H1 (cell line): Measurements from ENCODE around the gene TUBD1. TPM values are rescaled to one million over a fixed set of nuclear protein-coding genes. Genes with fewer than 3 reads are reported as not detected.

ENCODE experiments used
- CTCF ChIA-PET: fragments of 300-600 bp; sonication (Branson Sonifier 250); formaldehyde crosslinking; loops from one replicate; lab custom pipeline; 2021; ENCODE audit not compliant: partially characterized antibody; lab: Charles Lee
- POLR2A ChIA-PET: fragments of 300-600 bp; sonication (Branson Sonifier 250); formaldehyde crosslinking; loops from one replicate; lab custom pipeline; 2021; ENCODE audit warnings: inconsistent platforms; ENCODE audit not compliant: partially characterized antibody; lab: Charles Lee
- DNase-seq, 2 experiments: peaks; one replicate each; pipeline versions ENCODE4 v3.0.0 to v3.0.0-alpha.2; 2010 to 2022; ENCODE audit warnings: low spot score in 2 of 2, low read depth in 1 of 2, mixed read lengths in 1 of 2
- FAIRE-seq: peaks from 2 replicates; lab custom pipeline; 2011; peaks lifted over from hg19 to GRCh38; lab: Jason Lieb, UNC
- H2AFZ ChIP-seq: 2 replicates; pipeline ENCODE4 v1.8.1; 2012; ENCODE audit warnings: low read length, inconsistent platforms
- H2AK5ac ChIP-seq: 2 replicates; pipeline ENCODE4 v1.6.1; 2013; ENCODE audit warnings: low read depth, low read length
- H2BK120ac ChIP-seq: replicated peaks from 2 replicates; pipeline ENCODE3; 2013; ENCODE audit warnings: low read depth, low read length, inconsistent platforms
- H2BK12ac ChIP-seq: 2 replicates; pipeline ENCODE4 v1.6.1; 2013; ENCODE audit warnings: low read depth, low read length
- H2BK15ac ChIP-seq: 2 replicates; pipeline ENCODE4 v1.6.1; 2013; ENCODE audit warnings: low read length
- H2BK20ac ChIP-seq: 2 replicates; pipeline ENCODE4 v1.6.1; 2013; ENCODE audit warnings: low read length
- H2BK5ac ChIP-seq: 2 replicates; pipeline ENCODE4 v1.6.1; 2013; ENCODE audit warnings: low read depth, low read length
- H3K14ac ChIP-seq: 2 replicates; pipeline ENCODE4 v1.6.1; 2013; ENCODE audit warnings: inconsistent platforms; ENCODE audit not compliant: insufficient read length
- H3K18ac ChIP-seq: 2 replicates; pipeline ENCODE4 v1.6.1; 2013; ENCODE audit warnings: low read length; ENCODE audit errors: extremely low read depth
- H3K23ac ChIP-seq: 2 replicates; pipeline ENCODE4 v1.6.1; 2013; ENCODE audit warnings: inconsistent platforms; ENCODE audit not compliant: insufficient read length
- H3K23me2 ChIP-seq: 2 replicates; pipeline ENCODE4 v1.6.1; 2013; ENCODE audit warnings: low read depth, low read length
- H3K27ac ChIP-seq: 2 replicates; pipeline ENCODE4 v1.6.1; 2011; ENCODE audit warnings: low read depth, low read length, inconsistent platforms
- H3K27me3 ChIP-seq, 4 experiments: replicated peaks in 1 of 4; 1 replicate in 1 of 4; 2 replicates in 3 of 4; pipeline versions ENCODE4 v1.6.1 to v1.8.1; 2011 to 2013; ENCODE audit warnings: low read length in 3 of 4, mild to moderate bottlenecking in 3 of 4, inconsistent platforms in 2 of 4, mixed read lengths in 2 of 4, moderate library complexity in 1 of 4; ENCODE audit not compliant: control insufficient read depth in 3 of 4, insufficient read depth in 3 of 4; ENCODE audit errors: extremely low read depth in 1 of 4
- H3K36me3 ChIP-seq, 4 experiments: 2 replicates each; pipeline versions ENCODE4 v1.6.1 to v1.8.1; 2011 to 2013; ENCODE audit warnings: mild to moderate bottlenecking in 4 of 4, low read length in 3 of 4, moderate library complexity in 2 of 4, control low read depth in 1 of 4, inconsistent platforms in 1 of 4; ENCODE audit not compliant: insufficient read depth in 4 of 4, control insufficient read depth in 2 of 4
- H3K4ac ChIP-seq: replicated peaks from 2 replicates; pipeline ENCODE3; 2013; ENCODE audit warnings: low read length, low read depth, mixed read lengths, inconsistent platforms; ENCODE audit not compliant: insufficient read length
- H3K4me1 ChIP-seq, 4 experiments: replicated peaks in 1 of 4; 1 replicate in 1 of 4; 2 replicates in 3 of 4; pipeline versions ENCODE4 v1.6.1 to v1.8.1; 2011 to 2013; ENCODE audit warnings: low read length in 3 of 4, inconsistent platforms in 2 of 4, mixed read lengths in 1 of 4; ENCODE audit not compliant: insufficient read depth in 4 of 4, control insufficient read depth in 3 of 4
- H3K4me2 ChIP-seq, 2 experiments: 2 replicates each; pipeline versions ENCODE4 v1.6.1 to v1.8.1; 2011 to 2013; ENCODE audit warnings: low read depth in 2 of 2, low read length in 2 of 2, control low read depth in 1 of 2, inconsistent platforms in 1 of 2, mild to moderate bottlenecking in 1 of 2; ENCODE audit not compliant: insufficient read depth in 1 of 2
- H3K4me3 ChIP-seq, 4 experiments: fragments of 200-600, 300-600 bp in 1 of 4; sonication (generic), shearing (Covaris generic), sonication (Bioruptor Twin) in 1 of 4; 2 replicates each; pipeline versions ENCODE4 v1.5.1 to v1.8.1; 2011 to 2016; ENCODE audit warnings: low read length in 4 of 4, low read depth in 3 of 4, control low read depth in 2 of 4, inconsistent platforms in 2 of 4, mild to moderate bottlenecking in 2 of 4, mixed read lengths in 1 of 4, moderate library complexity in 1 of 4; ENCODE audit not compliant: insufficient read depth in 2 of 4; ENCODE audit errors: extremely low read depth in 1 of 4
- H3K56ac ChIP-seq: replicated peaks from 2 replicates; pipeline ENCODE3; 2013; ENCODE audit warnings: low read depth, mild to moderate bottlenecking, mixed read lengths, low read length, inconsistent platforms; ENCODE audit not compliant: insufficient read length
- H3K79me1 ChIP-seq: 2 replicates; pipeline ENCODE4 v1.6.1; 2013; ENCODE audit warnings: low read depth, low read length, control low read depth
- H3K79me2 ChIP-seq, 2 experiments: 2 replicates each; pipeline versions ENCODE4 v1.6.1 to v1.8.1; 2012 to 2013; ENCODE audit warnings: low read length in 2 of 2, mild to moderate bottlenecking in 2 of 2, inconsistent platforms in 1 of 2; ENCODE audit not compliant: insufficient read depth in 2 of 2, control insufficient read depth in 1 of 2
- H3K9ac ChIP-seq, 4 experiments: replicated peaks in 1 of 4; 1 replicate in 1 of 4; 2 replicates in 3 of 4; pipeline versions ENCODE4 v1.6.1 to v1.8.1; 2011 to 2013; ENCODE audit warnings: low read depth in 3 of 4, low read length in 3 of 4, control low read depth in 2 of 4, mild to moderate bottlenecking in 2 of 4, moderate library complexity in 2 of 4, inconsistent platforms in 1 of 4; ENCODE audit errors: extremely low read depth in 1 of 4
- H3K9me3 ChIP-seq, 2 experiments: 2 replicates each; pipeline versions ENCODE4 v1.6.1 to v1.8.1; 2012 to 2013; ENCODE audit warnings: mild to moderate bottlenecking in 2 of 2, moderate library complexity in 2 of 2, control low read depth in 1 of 2, inconsistent platforms in 1 of 2, low read depth in 1 of 2, low read length in 1 of 2, mixed read lengths in 1 of 2; ENCODE audit not compliant: insufficient read depth in 2 of 2
- H4K20me1 ChIP-seq, 2 experiments: replicated peaks in 1 of 2; 2 replicates each; pipeline versions ENCODE3 to v1.8.1; 2011 to 2013; ENCODE audit warnings: inconsistent platforms in 2 of 2, low read length in 2 of 2, mild to moderate bottlenecking in 1 of 2; ENCODE audit not compliant: insufficient read depth in 2 of 2, control insufficient read depth in 1 of 2
- H4K5ac ChIP-seq: 2 replicates; pipeline ENCODE4 v1.6.1; 2013; ENCODE audit warnings: low read length, low read depth, mixed read lengths, inconsistent platforms; ENCODE audit not compliant: insufficient read length
- H4K8ac ChIP-seq: 2 replicates; pipeline ENCODE4 v1.8.0; 2013; ENCODE audit warnings: mild to moderate bottlenecking, moderate library complexity, low read length, inconsistent platforms; ENCODE audit not compliant: insufficient read depth; ENCODE audit errors: extremely low read depth
- H4K91ac ChIP-seq: replicated peaks from 2 replicates; pipeline ENCODE3; 2013; ENCODE audit warnings: low read length, mixed read lengths, inconsistent platforms; ENCODE audit not compliant: insufficient read length
- CBX5 ChIP-seq: fragments of 300-800, 300-1000 bp; sonication (generic); IDR thresholded peaks from 2 replicates; pipeline ENCODE4 v1.7.1; 2016; ENCODE audit warnings: antibody characterized with exemption, low read length, low read depth
- KDM4A ChIP-seq: IDR thresholded peaks from one replicate; pipeline ENCODE4 v1.7.1; 2012; ENCODE audit warnings: low read depth, mild to moderate bottlenecking, moderate library complexity, low read length, inconsistent platforms; ENCODE audit not compliant: severe bottlenecking
- RFX5 ChIP-seq: IDR thresholded peaks from 2 replicates; pipeline ENCODE4 v1.6.1; 2011; ENCODE audit warnings: low read depth, low read length, improper control_type of control experiment, borderline replicate concordance
- WGBS, 2 experiments: shearing (Covaris generic) in 1 of 2; methylation state at CpG; one replicate each; pipeline versions ENCODE4 v1.1.6 to v1.1.7; 2013 to 2015; ENCODE audit warnings: low lambda C conversion rate in 2 of 2, mixed read lengths in 2 of 2, inconsistent platforms in 1 of 2, low coverage in 1 of 2, missing lambda C conversion rate in 1 of 2; ENCODE audit not compliant: insufficient replicate concordance in 2 of 2, insufficient coverage in 1 of 2, insufficient read length in 1 of 2; ENCODE audit errors: extremely low coverage in 1 of 2, missing lambda C conversion rate in 1 of 2; 5-methylcytosine and 5-hydroxymethylcytosine counted together
- polyA plus RNA-seq, 7 experiments: library from polyadenylated mRNA; depleted of rRNA in 3 of 7; stranded (reverse) in 5 of 7; unstranded in 2 of 7; fragments of >200 nt in 5 of 7; fragments of 200-250 nt in 2 of 7; gene quantifications; 1 replicate in 5 of 7; 2 replicates in 1 of 7; 4 replicates in 1 of 7; pipeline versions ENCODE4 v1.2.1 to v1.2.3, GENCODE V29; 2011 to 2013; ENCODE audit warnings: missing spikeins in 2 of 7, mixed read lengths in 2 of 7
- total RNA-seq: library from RNA; stranded (reverse); fragmentation: NEBNext Ultra II Directional; extraction: Animal tissue kit (Norgen Biotek cat#: 25700); gene quantifications from 2 replicates; pipeline ENCODE4 v1.2.1, GENCODE V29; 2021
- TF ChIP-seq, protein P1 (sequence below): IDR thresholded peaks from 2 replicates; pipeline ENCODE4 v1.6.1; 2012; ENCODE audit warnings: inconsistent platforms

TUBD1 gene
- total and polyA plus RNA-seq, 2 of the 8 experiments (the other 6 are each of a cell fraction or from before 2014, with no cell fraction given), result 9.1 to 17.5 TPM

DNA sequence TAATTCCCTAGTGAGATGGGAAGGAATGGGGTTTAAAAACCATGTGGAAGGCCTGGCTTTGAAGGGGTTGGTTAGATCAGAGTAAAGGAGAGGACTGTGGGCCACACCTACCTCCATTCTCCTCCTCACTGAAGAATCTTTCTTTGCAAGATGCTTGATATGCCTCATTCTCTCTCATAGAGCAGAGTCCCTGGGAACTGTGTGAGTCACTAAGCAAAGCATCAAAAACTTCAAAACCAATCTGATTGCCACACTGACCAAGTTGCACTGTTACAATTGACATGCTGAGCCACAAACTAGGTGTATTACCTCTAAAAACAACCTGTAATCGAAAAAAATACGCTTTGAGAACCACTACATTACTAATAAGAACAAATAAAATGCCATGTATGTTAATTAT, 2.0 kb downstream of the TUBD1 start:
- Histone ChIP-seq H3K36me3 (peaks cover 2 to 14% (median 8%) of the 10 kb centered on the region in 4 experiments; a peak in 6 of 8 replicates), H3K4me3 (no peak overlapping the region), H3K9ac (no peak overlapping the region), H3K27me3 (no peaks in the 10 kb centered on the region), H4K91ac (no peak overlapping the region), H3K14ac (no peak overlapping the region), H2BK20ac (no peak overlapping the region), H4K8ac (no peak overlapping the region), H3K79me2 (peaks cover 0 to 29% of the 10 kb centered on the region in 2 experiments; a peak in 3 of 4 replicates), H4K20me1 (peaks cover 0 to 3% of the 10 kb centered on the region in 2 experiments), H2AK5ac (no peak overlapping the region), H3K56ac (no peak overlapping the region), H3K4me1 (no peaks in the 10 kb centered on the region), H3K18ac (no peak overlapping the region), H2BK15ac (no peak overlapping the region), H3K4me2 (no peak overlapping the region), H3K23ac (no peak overlapping the region), H3K27ac (no peak overlapping the region), H3K23me2 (peaks cover 8% of the 10 kb centered on the region; the same call in 1 of the 2 replicates), H3K79me1 (no peaks in the 10 kb centered on the region), H4K5ac (no peak overlapping the region), H2BK5ac (no peak overlapping the region), H3K4ac (no peak overlapping the region), H2BK120ac (no peak overlapping the region), H3K9me3 (no peaks in the 10 kb centered on the region), H2AFZ (no peak overlapping the region), H2BK12ac (no peak overlapping the region)
- FAIRE-seq (no peak), DNase-seq (no peak)
- WGBS, 2 experiments, result 90% methylated on average over 2 of the region's 2 CpGs; no CpG with 5 or more reads in 1 of the 2 experiments
- ChIA-PET CTCF (interaction anchor here (1.3 kb wide), 1 partner anchor 580 kb away, joined by 3 read pairs; no protein-coding TSS in a partner anchor), POLR2A (no interaction called here)
- TF ChIP-seq, protein P1, sequence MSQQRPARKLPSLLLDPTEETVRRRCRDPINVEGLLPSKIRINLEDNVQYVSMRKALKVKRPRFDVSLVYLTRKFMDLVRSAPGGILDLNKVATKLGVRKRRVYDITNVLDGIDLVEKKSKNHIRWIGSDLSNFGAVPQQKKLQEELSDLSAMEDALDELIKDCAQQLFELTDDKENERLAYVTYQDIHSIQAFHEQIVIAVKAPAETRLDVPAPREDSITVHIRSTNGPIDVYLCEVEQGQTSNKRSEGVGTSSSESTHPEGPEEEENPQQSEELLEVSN, result no peak
- TF ChIP-seq CBX5 (no peak), RFX5 (no peak), KDM4A (no peak)
